ENCODE results near the gene FBXL19. TPM values are rescaled to one million over a fixed set of nuclear protein-coding genes. Genes with fewer than 3 reads are reported as not detected.

Gene FBXL19
- total RNA-seq, 1 experiment from 2014 or later, result 84.3 TPM

- TF ChIP-seq, protein P1, sequence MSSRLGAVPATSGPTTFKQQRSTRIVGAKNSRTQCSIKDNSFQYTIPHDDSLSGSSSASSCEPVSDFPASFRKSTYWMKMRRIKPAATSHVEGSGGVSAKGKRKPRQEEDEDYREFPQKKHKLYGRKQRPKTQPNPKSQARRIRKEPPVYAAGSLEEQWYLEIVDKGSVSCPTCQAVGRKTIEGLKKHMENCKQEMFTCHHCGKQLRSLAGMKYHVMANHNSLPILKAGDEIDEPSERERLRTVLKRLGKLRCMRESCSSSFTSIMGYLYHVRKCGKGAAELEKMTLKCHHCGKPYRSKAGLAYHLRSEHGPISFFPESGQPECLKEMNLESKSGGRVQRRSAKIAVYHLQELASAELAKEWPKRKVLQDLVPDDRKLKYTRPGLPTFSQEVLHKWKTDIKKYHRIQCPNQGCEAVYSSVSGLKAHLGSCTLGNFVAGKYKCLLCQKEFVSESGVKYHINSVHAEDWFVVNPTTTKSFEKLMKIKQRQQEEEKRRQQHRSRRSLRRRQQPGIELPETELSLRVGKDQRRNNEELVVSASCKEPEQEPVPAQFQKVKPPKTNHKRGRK (CRISPR knock-in tag; IDR thresholded peaks at IDR 0.05; ENCODE audit: borderline replicate concordance), result no peak
- TF ChIP-seq SMAD4 (CRISPR knock-in tag; IDR thresholded peaks at IDR 0.05), result no peak
- TF ChIP-seq PREB (CRISPR knock-in tag; IDR thresholded peaks at IDR 0.05; ENCODE audit: borderline replicate concordance), result no peak
- no peak for TF ChIP-seq ZNF138 (CRISPR knock-in tag; conservative IDR thresholded peaks at IDR 0.05)
- no peak for TF ChIP-seq SP1 (CRISPR knock-in tag; conservative IDR thresholded peaks at IDR 0.05)
- TF ChIP-seq, protein P2, sequence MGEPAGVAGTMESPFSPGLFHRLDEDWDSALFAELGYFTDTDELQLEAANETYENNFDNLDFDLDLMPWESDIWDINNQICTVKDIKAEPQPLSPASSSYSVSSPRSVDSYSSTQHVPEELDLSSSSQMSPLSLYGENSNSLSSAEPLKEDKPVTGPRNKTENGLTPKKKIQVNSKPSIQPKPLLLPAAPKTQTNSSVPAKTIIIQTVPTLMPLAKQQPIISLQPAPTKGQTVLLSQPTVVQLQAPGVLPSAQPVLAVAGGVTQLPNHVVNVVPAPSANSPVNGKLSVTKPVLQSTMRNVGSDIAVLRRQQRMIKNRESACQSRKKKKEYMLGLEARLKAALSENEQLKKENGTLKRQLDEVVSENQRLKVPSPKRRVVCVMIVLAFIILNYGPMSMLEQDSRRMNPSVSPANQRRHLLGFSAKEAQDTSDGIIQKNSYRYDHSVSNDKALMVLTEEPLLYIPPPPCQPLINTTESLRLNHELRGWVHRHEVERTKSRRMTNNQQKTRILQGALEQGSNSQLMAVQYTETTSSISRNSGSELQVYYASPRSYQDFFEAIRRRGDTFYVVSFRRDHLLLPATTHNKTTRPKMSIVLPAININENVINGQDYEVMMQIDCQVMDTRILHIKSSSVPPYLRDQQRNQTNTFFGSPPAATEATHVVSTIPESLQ (CRISPR knock-in tag; IDR thresholded peaks at IDR 0.05), result no peak
- TF ChIP-seq, protein P3, sequence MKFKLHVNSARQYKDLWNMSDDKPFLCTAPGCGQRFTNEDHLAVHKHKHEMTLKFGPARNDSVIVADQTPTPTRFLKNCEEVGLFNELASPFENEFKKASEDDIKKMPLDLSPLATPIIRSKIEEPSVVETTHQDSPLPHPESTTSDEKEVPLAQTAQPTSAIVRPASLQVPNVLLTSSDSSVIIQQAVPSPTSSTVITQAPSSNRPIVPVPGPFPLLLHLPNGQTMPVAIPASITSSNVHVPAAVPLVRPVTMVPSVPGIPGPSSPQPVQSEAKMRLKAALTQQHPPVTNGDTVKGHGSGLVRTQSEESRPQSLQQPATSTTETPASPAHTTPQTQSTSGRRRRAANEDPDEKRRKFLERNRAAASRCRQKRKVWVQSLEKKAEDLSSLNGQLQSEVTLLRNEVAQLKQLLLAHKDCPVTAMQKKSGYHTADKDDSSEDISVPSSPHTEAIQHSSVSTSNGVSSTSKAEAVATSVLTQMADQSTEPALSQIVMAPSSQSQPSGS (CRISPR knock-in tag; IDR thresholded peaks at IDR 0.05; ENCODE audit: borderline replicate concordance, low read depth), result no peak
- TF ChIP-seq PRRX2 (CRISPR knock-in tag; IDR thresholded peaks at IDR 0.05), result no peak
- TF ChIP-seq FOXK1 (CRISPR knock-in tag; IDR thresholded peaks at IDR 0.05), result no peak
- no peak for TF ChIP-seq ARID4B (CRISPR knock-in tag; IDR thresholded peaks at IDR 0.05; ENCODE audit: borderline replicate concordance)
- TF ChIP-seq, protein P4, sequence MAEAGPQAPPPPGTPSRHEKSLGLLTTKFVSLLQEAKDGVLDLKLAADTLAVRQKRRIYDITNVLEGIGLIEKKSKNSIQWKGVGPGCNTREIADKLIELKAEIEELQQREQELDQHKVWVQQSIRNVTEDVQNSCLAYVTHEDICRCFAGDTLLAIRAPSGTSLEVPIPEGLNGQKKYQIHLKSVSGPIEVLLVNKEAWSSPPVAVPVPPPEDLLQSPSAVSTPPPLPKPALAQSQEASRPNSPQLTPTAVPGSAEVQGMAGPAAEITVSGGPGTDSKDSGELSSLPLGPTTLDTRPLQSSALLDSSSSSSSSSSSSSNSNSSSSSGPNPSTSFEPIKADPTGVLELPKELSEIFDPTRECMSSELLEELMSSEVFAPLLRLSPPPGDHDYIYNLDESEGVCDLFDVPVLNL (CRISPR knock-in tag; IDR thresholded peaks at IDR 0.05; ENCODE audit: borderline replicate concordance, low read depth), result no peak
- no peak for TF ChIP-seq NR3C1 (CRISPR knock-in tag; conservative IDR thresholded peaks at IDR 0.05; ENCODE audit: low read depth)
- TF ChIP-seq, protein P5, sequence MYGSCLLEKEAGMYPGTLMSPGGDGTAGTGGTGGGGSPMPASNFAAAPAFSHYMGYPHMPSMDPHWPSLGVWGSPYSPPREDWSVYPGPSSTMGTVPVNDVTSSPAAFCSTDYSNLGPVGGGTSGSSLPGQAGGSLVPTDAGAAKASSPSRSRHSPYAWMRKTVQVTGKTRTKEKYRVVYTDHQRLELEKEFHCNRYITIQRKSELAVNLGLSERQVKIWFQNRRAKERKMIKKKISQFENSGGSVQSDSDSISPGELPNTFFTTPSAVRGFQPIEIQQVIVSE (CRISPR knock-in tag; IDR thresholded peaks at IDR 0.05; ENCODE audit: borderline replicate concordance), result no peak
- no peak for TF ChIP-seq CREB1 (CRISPR knock-in tag; IDR thresholded peaks at IDR 0.05)
- TF ChIP-seq SOX15 (CRISPR knock-in tag; IDR thresholded peaks at IDR 0.05), result no peak
- TF ChIP-seq OVOL2 (CRISPR knock-in tag; IDR thresholded peaks at IDR 0.05; ENCODE audit: borderline replicate concordance), result no peak
- no peaks in the 10 kb centered on the region for H3K9me3 Mint-ChIP-seq
- POLR2A ChIA-PET, result no interaction called here
Measured at GRCh38 chr16:30931068-30931650, 7.8 kb downstream of the FBXL19 start.

More at GRCh38 chr16:30931068-30931650, 7.8 kb downstream of the FBXL19 start:
- DNase-seq (ENCODE audit: low spot score), result no peak
- Mint-ChIP-seq H3K27me3 (ENCODE audit: low read depth) (no peaks in the 10 kb centered on the region), H3K36me3 (peaks cover 37% of the 10 kb centered on the region), H3K4me1 (peaks cover 11% of the 10 kb centered on the region), H3K4me3 (no peak overlapping the region), H3K27ac (no peak overlapping the region)
- CTCF ChIA-PET, result interaction anchor here (1.1 to 3.0 kb wide), 2 partner anchors 11 to 86 kb away, joined by 3 to 13 read pairs; no protein-coding TSS in a partner anchor
- ATAC-seq, result no peak

Measured in WTC11 (cell line).